ENCODE measurements around the gene SLC24A3.

The SLC24A3 gene

GRCh38 chr20:19695081-19695480 lies 482.6 kb downstream of the SLC24A3 start:
- no peak for DNase-seq

GRCh38 chr20:19696620-19697019 lies 484.2 kb downstream of the SLC24A3 start:
- DNase-seq = no peak

GRCh38 chr20:19697415-19697814 lies 485.0 kb downstream of the SLC24A3 start:
- DNase-seq = no peak

- no peak for DNase-seq
Measured at GRCh38 chr20:19699180-19699971, 486.9 kb downstream of the SLC24A3 start.

GRCh38 chr20:19701429-19701828 lies 489.0 kb downstream of the SLC24A3 start:
- peak; percentile 35 for DNase-seq

- peak; percentile 4 for DNase-seq
Measured at GRCh38 chr20:19706463-19706862, 494.0 kb downstream of the SLC24A3 start.

GRCh38 chr20:19709635-19710335 lies 497.3 kb downstream of the SLC24A3 start:
- no peak for DNase-seq

GRCh38 chr20:19710336-19711120 lies 498.1 kb downstream of the SLC24A3 start:
- no peak for DNase-seq

GRCh38 chr20:19711126-19711525 lies 498.7 kb downstream of the SLC24A3 start:
- DNase-seq = no peak

GRCh38 chr20:19712721-19713260 lies 500.3 kb downstream of the SLC24A3 start:
- DNase-seq = no peak

GRCh38 chr20:19713822-19714578 lies 501.6 kb downstream of the SLC24A3 start:
- no peak for DNase-seq

- DNase-seq = no peak
Measured at GRCh38 chr20:19714579-19714840, 502.1 kb downstream of the SLC24A3 start.

- DNase-seq = no peak
Measured at GRCh38 chr20:19715986-19716385, 503.5 kb downstream of the SLC24A3 start.

GRCh38 chr20:19718880-19719279 lies 506.4 kb downstream of the SLC24A3 start:
- no peak for DNase-seq

- DNase-seq = no peak
Measured at GRCh38 chr20:19720991-19721390, 508.5 kb downstream of the SLC24A3 start.

GRCh38 chr20:19723051-19723450 lies 510.6 kb downstream of the SLC24A3 start:
- no peak for DNase-seq

- DNase-seq = no peak
Measured at GRCh38 chr20:19723813-19724430, 511.5 kb downstream of the SLC24A3 start.

- DNase-seq = no peak
Measured at GRCh38 chr20:19725373-19725772, 512.9 kb downstream of the SLC24A3 start.

- DNase-seq = no peak
Measured at GRCh38 chr20:19725814-19726525, 513.5 kb downstream of the SLC24A3 start.

- no peak for DNase-seq
Measured at GRCh38 chr20:19727251-19727847, 514.9 kb downstream of the SLC24A3 start.

- DNase-seq = no peak
Measured at GRCh38 chr20:19729672-19730071, 517.2 kb downstream of the SLC24A3 start.

Data from RPMI8226 (cell line).